Esophagus muscularis mucosa (tissue), 4 donors: ENCODE data around the gene DDX4. TPM values are rescaled to one million over a fixed set of nuclear protein-coding genes. Genes with fewer than 3 reads are reported as not detected.
A peak's percentile ranks its signal among the peaks of the same experiment; 100 is the strongest.
"Not testable (repeated sequence)": the region's sequence is repeated elsewhere in the genome, so short reads cannot be mapped to it uniquely, and the experiment has no call there.

ENCODE experiments used
- DNase-seq: peaks from one replicate; pipeline ENCODE4 v3.0.0-alpha.2; 2017; ENCODE audit errors: extremely low spot score
- H3K27ac ChIP-seq, 4 donors: fragments of 200-600 bp; sonication (generic); replicated peaks in 1 of 4; 1 replicate in 3 of 4; 2 replicates in 1 of 4; pipeline ENCODE4 v1.5.1; 2016 to 2019; ENCODE audit warnings: mild to moderate bottlenecking in 1 of 4
- H3K27me3 ChIP-seq, 4 donors: fragments of 200-600 bp; sonication (generic); one replicate each; pipeline versions ENCODE4 v1.5.1 to v1.6.0; 2016 to 2019
- H3K36me3 ChIP-seq, 4 donors: fragments of 200-600 bp; sonication (generic); one replicate each; pipeline ENCODE4 v1.5.1; 2016 to 2019
- H3K4me1 ChIP-seq, 4 donors: fragments of 200-600 bp; sonication (generic); one replicate each; pipeline ENCODE4 v1.5.1; 2016 to 2019
- H3K4me3 ChIP-seq, 4 donors: fragments of 200-600 bp; sonication (generic); 1 replicate in 2 of 4; 2 replicates in 2 of 4; pipeline ENCODE4 v1.5.1; 2016 to 2019; ENCODE audit warnings: mild to moderate bottlenecking in 4 of 4, moderate library complexity in 1 of 4
- H3K9me3 ChIP-seq, 4 donors: fragments of 200-600 bp; sonication (generic); 1 replicate in 3 of 4; 2 replicates in 1 of 4; pipeline ENCODE4 v1.5.1; 2016 to 2019
- EP300 ChIP-seq: sonication (generic); formaldehyde crosslinking; IDR thresholded peaks from one replicate; pipeline ENCODE4 v1.6.1; 2017; ENCODE audit warnings: antibody characterized with exemption
- POLR2A ChIP-seq: fragments of 450-650 bp; IDR thresholded peaks from one replicate; pipeline ENCODE4 v1.6.1; 2017; ENCODE audit warnings: antibody characterized with exemption, moderate library complexity, mild to moderate bottlenecking, low read depth
- POLR2AphosphoS5 ChIP-seq, 2 donors: sonication (generic); formaldehyde crosslinking; IDR thresholded peaks; one replicate each; pipeline ENCODE4 v1.6.1; 2017; ENCODE audit warnings: antibody characterized with exemption in 2 of 2
- WGBS: methylation state at CpG from one replicate; pipeline ENCODE4 v1.1.5; 2018; 5-methylcytosine and 5-hydroxymethylcytosine counted together
- intact Hi-C: fragments of 100-400 bp; cut with DNase I; formaldehyde crosslinking; loops from one replicate; pipeline ENCODE4 v1.15.1; 2023
- total RNA-seq, 4 donors: library from RNA; depleted of rRNA; stranded (reverse); fragments of >200 nt; gene quantifications; one replicate each; pipeline versions ENCODE4 v1.1.0 to v1.2.1, GENCODE V29; 2016
- TF ChIP-seq, protein P1 (sequence below), 3 experiments: fragments of 200-600 bp in 2 of 3; fragments of 450-650 bp in 1 of 3; sonication (generic) in 2 of 3; IDR thresholded peaks; one replicate each; pipeline ENCODE4 v1.5.1; 2017 to 2019; ENCODE audit warnings: antibody characterized with exemption in 3 of 3, mild to moderate bottlenecking in 2 of 3, moderate library complexity in 1 of 3

DDX4 gene
- total RNA-seq, 4 donors from 2014 or later: not detected

DNA sequence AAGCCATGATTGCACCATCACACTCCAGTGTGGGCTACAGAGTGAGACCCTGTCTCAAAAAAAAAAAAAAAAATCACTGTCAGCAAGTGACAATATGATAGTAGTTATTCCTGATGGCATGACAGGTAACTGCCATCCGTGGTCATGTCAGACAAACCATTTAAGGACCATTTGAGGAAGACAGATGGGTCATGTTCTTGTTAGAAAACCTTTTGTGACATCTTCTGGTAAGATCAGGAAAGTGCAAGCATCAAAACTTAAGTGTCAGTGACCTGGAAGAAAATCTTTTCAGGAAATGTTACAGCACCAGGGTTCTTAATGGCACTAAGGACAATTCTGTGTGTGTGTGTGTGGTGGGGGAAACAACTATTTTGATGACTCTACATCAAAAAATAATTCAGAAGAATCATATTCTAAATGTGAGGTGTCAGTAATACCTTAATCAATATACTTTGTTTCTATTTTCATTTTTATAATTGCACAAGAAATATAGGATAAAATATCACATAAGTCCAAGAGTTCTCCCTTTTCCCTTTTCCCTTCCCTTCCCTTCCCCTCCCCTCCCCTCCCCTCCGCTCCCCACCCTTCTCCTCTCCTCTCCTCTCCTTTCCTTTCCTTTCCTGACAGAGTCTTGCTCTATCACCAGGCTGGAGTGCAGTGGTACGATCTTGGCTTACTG is 43.6 kb upstream of the DDX4 start:
- no peak for DNase-seq

DNA sequence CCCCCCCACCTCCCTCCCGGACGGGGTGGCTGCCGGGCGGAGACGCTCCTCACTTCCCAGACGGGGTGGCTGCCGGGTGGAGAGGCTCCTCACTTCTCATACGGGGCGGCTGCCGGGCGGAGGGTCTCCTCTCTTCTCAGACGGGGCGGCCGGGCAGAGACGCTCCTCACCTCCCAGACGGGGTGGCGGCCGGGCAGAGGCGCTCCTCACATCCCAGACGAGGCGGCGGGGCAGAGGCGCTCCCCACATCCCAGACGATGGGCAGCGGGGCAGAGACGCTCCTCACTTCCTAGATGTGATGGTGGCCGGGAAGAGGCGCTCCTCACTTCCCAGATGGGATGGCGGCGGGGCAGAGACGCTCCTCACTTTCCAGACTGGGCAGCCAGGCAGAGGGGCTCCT is 41.2 kb upstream of the DDX4 start:
- H3K9me3 ChIP-seq, H3K4me3 ChIP-seq, DNase-seq, H3K27me3 ChIP-seq, intact Hi-C loops, H3K36me3 ChIP-seq, H3K4me1 ChIP-seq, H3K27ac ChIP-seq: not testable (repeated sequence)
- 96% methylated on average over 18 of the region's 31 CpGs for WGBS

More for the DNA sequence above, 43.6 kb upstream of the DDX4 start:
- Histone ChIP-seq H3K27me3 (no peaks in the 10 kb centered on the region), H3K36me3 (peaks cover 0 to 5% (median 0%) of the 10 kb centered on the region in 4 donors), H3K27ac (no peak overlapping the region), H3K9me3 (no peaks in the 10 kb centered on the region), H3K4me3 (no peak overlapping the region), H3K4me1 (peaks cover 15 to 25% (median 22%) of the 10 kb centered on the region in 4 donors)
- WGBS: 70% methylated on average over 3 of the region's 3 CpGs
- TF ChIP-seq POLR2A (no peak), POLR2AphosphoS5 (IDR thresholded peaks at IDR 0.05) (no peak), EP300 (no peak)
- TF ChIP-seq, protein P1, sequence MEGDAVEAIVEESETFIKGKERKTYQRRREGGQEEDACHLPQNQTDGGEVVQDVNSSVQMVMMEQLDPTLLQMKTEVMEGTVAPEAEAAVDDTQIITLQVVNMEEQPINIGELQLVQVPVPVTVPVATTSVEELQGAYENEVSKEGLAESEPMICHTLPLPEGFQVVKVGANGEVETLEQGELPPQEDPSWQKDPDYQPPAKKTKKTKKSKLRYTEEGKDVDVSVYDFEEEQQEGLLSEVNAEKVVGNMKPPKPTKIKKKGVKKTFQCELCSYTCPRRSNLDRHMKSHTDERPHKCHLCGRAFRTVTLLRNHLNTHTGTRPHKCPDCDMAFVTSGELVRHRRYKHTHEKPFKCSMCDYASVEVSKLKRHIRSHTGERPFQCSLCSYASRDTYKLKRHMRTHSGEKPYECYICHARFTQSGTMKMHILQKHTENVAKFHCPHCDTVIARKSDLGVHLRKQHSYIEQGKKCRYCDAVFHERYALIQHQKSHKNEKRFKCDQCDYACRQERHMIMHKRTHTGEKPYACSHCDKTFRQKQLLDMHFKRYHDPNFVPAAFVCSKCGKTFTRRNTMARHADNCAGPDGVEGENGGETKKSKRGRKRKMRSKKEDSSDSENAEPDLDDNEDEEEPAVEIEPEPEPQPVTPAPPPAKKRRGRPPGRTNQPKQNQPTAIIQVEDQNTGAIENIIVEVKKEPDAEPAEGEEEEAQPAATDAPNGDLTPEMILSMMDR (IDR thresholded peaks at IDR 0.05): peak; percentile 33 to 53 (median 37)
- intact Hi-C loops: loop anchor here (5.0 kb wide), 2 partner anchors 162 to 347 kb away; partner anchors contain the start of gene PLPP1

DNA sequence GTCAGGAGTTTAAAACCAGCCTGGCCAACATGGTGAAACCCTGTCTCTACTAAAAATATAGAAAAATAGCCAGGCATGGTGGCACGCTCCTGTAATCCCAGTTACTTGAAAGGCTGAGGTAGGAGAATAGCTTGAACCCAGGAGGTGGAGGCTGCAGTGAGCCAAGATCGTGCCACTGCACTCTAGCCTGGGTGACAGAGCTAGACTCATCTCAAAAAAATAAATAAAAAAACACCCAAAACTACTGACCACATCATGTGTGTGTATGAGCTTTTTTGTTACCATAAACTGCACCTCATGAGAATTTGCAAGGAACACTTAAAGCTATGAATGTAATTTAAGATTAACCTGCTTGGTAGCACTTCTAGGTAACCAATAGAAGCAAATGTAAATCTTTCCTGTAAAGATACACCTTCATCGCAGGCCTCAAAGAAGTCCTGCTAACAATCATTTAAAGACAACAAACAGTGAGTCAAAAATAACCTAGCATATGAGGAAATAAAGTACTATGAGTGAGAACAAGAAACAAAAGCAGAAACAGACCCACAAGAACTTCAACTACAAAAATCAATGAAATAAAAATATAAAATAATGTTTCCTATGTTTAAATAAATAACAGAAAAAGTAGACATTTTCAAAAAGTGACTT is 38.7 kb upstream of the DDX4 start:
- intact Hi-C loops: no loop called here
- TF ChIP-seq, protein P1 (IDR thresholded peaks at IDR 0.05): no peak
- no peak for TF ChIP-seq POLR2A
- no peak for TF ChIP-seq POLR2AphosphoS5 (IDR thresholded peaks at IDR 0.05)
- no peak for TF ChIP-seq EP300
- no peaks in the 10 kb centered on the region for H3K4me1 ChIP-seq
- no peaks in the 10 kb centered on the region for H3K27me3 ChIP-seq
- 84% methylated on average over 3 of the region's 3 CpGs for WGBS
- no peak for DNase-seq
- H3K36me3 ChIP-seq: peaks cover 0 to 11% (median 0%) of the 10 kb centered on the region in 4 donors
- H3K4me3 ChIP-seq: no peak overlapping the region
- no peak overlapping the region for H3K27ac ChIP-seq
- no peaks in the 10 kb centered on the region for H3K9me3 ChIP-seq

DNA sequence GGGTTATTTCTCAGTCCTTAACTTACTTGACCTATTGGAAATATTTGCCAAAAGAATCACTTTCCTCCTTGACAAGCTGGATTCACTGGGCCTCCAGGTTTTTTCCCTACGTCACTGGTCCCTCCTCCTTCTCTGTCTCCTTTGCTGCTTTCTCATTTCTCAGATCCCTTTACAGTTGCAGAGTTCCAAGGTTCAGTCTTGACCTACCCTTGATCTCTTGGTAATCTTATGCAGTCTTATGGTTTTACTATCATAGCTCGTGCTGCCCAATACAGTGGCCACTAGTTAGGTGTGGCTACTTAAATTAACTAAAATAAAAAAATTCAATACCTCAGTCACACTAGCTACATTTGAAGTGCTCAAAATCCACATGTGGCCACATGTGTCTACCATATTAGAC is 37.1 kb upstream of the DDX4 start:
- no peaks in the 10 kb centered on the region for H3K27me3 ChIP-seq
- no peak for TF ChIP-seq POLR2A
- no peak for TF ChIP-seq EP300
- TF ChIP-seq, protein P1 (IDR thresholded peaks at IDR 0.05): no peak
- no peak for TF ChIP-seq POLR2AphosphoS5 (IDR thresholded peaks at IDR 0.05)
- peaks cover 0 to 11% (median 0%) of the 10 kb centered on the region in 4 donors for H3K36me3 ChIP-seq
- H3K9me3 ChIP-seq: no peaks in the 10 kb centered on the region
- 86% methylated on average over 2 of the region's 2 CpGs for WGBS
- intact Hi-C loops: no loop called here
- no peaks in the 10 kb centered on the region for H3K4me1 ChIP-seq
- no peak overlapping the region for H3K27ac ChIP-seq
- no peak for DNase-seq
- H3K4me3 ChIP-seq: no peak overlapping the region

DNA sequence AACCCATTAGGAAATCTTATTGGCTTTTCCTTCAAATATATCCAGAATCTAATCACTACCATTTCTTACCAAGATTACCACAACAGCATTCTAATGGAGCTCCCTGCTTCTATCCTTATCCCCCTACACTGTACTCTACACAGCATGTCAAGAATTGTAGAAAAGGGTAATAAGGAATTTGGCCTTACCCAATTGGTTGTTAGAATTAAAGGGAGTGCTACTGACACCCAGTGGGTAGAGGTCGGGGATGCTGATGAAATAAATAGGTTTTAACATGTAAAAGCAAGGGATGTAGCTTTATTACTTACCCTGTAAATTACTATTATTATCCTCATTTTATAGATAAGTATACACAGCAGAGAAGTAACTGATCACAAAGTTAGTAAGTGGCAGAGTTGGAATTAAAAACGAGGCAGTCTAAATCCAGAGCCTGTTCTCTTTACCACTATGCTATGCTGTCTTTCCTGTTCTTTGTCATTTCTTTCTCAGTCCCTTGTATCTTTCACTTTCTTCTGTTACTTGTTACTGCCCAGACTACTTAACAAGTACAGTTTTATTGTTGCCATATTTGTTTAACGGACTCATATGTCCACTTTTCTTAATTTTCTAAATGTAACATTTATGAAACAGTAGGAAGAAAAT is 36.3 kb upstream of the DDX4 start:
- no peak for DNase-seq
- no peak overlapping the region for H3K4me3 ChIP-seq
- TF ChIP-seq, protein P1 (IDR thresholded peaks at IDR 0.05): no peak
- no peak for TF ChIP-seq EP300
- no peak for TF ChIP-seq POLR2AphosphoS5 (IDR thresholded peaks at IDR 0.05)
- no peak for TF ChIP-seq POLR2A
- intact Hi-C loops: no loop called here
- H3K36me3 ChIP-seq: peaks cover 0 to 11% (median 0%) of the 10 kb centered on the region in 4 donors
- WGBS: 90% methylated on average over 3 of the region's 3 CpGs
- H3K9me3 ChIP-seq: no peaks in the 10 kb centered on the region
- no peak overlapping the region for H3K27ac ChIP-seq
- no peaks in the 10 kb centered on the region for H3K27me3 ChIP-seq
- no peaks in the 10 kb centered on the region for H3K4me1 ChIP-seq
